Mesendoderm (in vitro differentiated cells): Measurements from ENCODE around the gene LITAF.

ENCODE experiments used
- DNase-seq: peaks from one replicate; pipeline ENCODE4 v3.0.0; 2013
- H2AK5ac ChIP-seq: 2 replicates; pipeline ENCODE4 v1.6.1; 2013; ENCODE audit warnings: low read length, inconsistent platforms
- H2BK120ac ChIP-seq: 2 replicates; pipeline ENCODE4 v1.6.1; 2013; ENCODE audit warnings: low read depth, mild to moderate bottlenecking, low read length, moderate library complexity, mixed read lengths
- H2BK15ac ChIP-seq: replicated peaks from 2 replicates; pipeline ENCODE4 v1.6.1; 2013; ENCODE audit warnings: low read depth, mild to moderate bottlenecking, moderate library complexity
- H2BK5ac ChIP-seq: 2 replicates; pipeline ENCODE4 v1.6.1; 2013; ENCODE audit warnings: low read length, inconsistent platforms
- H3K18ac ChIP-seq: 2 replicates; pipeline ENCODE4 v1.6.1; 2013; ENCODE audit warnings: mild to moderate bottlenecking, low read length, mixed read lengths
- H3K23ac ChIP-seq: one replicate; pipeline ENCODE4 v1.6.1; 2013; ENCODE audit warnings: low read length
- H3K27ac ChIP-seq: 2 replicates; pipeline ENCODE4 v1.5.1; 2013; ENCODE audit warnings: low read depth, mild to moderate bottlenecking, inconsistent platforms, low read length, moderate library complexity
- H3K27me3 ChIP-seq: 2 replicates; pipeline ENCODE4 v1.6.1; 2013; ENCODE audit warnings: low read length, control low read depth, mild to moderate bottlenecking, inconsistent platforms; ENCODE audit not compliant: insufficient read depth, poor library complexity
- H3K36me3 ChIP-seq: 2 replicates; pipeline ENCODE4 v1.6.1; 2013; ENCODE audit warnings: low read length, inconsistent platforms; ENCODE audit not compliant: control insufficient read depth, insufficient read depth
- H3K4ac ChIP-seq: one replicate; pipeline ENCODE4 v1.6.1; 2013; ENCODE audit warnings: low read depth, mild to moderate bottlenecking, low read length, moderate library complexity
- H3K4me1 ChIP-seq: 2 replicates; pipeline ENCODE4 v1.6.1; 2013; ENCODE audit warnings: low read depth, low read length, inconsistent platforms; ENCODE audit not compliant: control insufficient read depth
- H3K4me2 ChIP-seq: 2 replicates; pipeline ENCODE4 v1.6.1; 2013; ENCODE audit warnings: low read length
- H3K4me3 ChIP-seq: 2 replicates; pipeline ENCODE4 v1.5.1; 2013; ENCODE audit warnings: mild to moderate bottlenecking, low read length
- H3K56ac ChIP-seq: one replicate; pipeline ENCODE4 v1.6.1; 2013; ENCODE audit warnings: low read length
- H3K79me1 ChIP-seq: 2 replicates; pipeline ENCODE4 v1.6.1; 2013; ENCODE audit warnings: low read length, inconsistent platforms
- H3K79me2 ChIP-seq: 2 replicates; pipeline ENCODE4 v1.6.1; 2013; ENCODE audit warnings: mild to moderate bottlenecking, low read length; ENCODE audit not compliant: control insufficient read depth, insufficient read depth
- H3K9ac ChIP-seq: 2 replicates; pipeline ENCODE4 v1.6.1; 2013; ENCODE audit warnings: low read length, inconsistent platforms
- H4K5ac ChIP-seq: one replicate; pipeline ENCODE4 v1.6.1; 2013; ENCODE audit warnings: low read length
- H4K8ac ChIP-seq: one replicate; pipeline ENCODE4 v1.6.1; 2013; ENCODE audit warnings: low read depth, mild to moderate bottlenecking, control low read depth, low read length, moderate library complexity
- whole genome bisulfite sequencing: extraction: QIAGEN DNeasy Blood & Tissue Kit; methylation state at CpG from one replicate; pipeline ENCODE4 v1.1.7; 2013; ENCODE audit warnings: low lambda C conversion rate, missing lambda C conversion rate; ENCODE audit not compliant: insufficient coverage; ENCODE audit errors: extremely low coverage; 5-methylcytosine and 5-hydroxymethylcytosine counted together

Gene LITAF

GRCh38 chr16:11547118-11547916, 39.4 kb downstream of the LITAF start:
- DNase-seq = no peak
- Histone ChIP-seq H3K4me1 (no peaks in the 10 kb centered on the region), H3K4ac (no peak overlapping the region), H3K79me2 (no peaks in the 10 kb centered on the region), H4K8ac (no peak overlapping the region), H2AK5ac (no peak overlapping the region), H3K79me1 (no peaks in the 10 kb centered on the region), H2BK5ac (no peak overlapping the region), H3K56ac (no peak overlapping the region), H3K23ac (no peak overlapping the region), H2BK15ac (no peak overlapping the region), H3K9ac (no peak overlapping the region), H2BK120ac (no peak overlapping the region), H3K18ac (no peak overlapping the region), H3K4me2 (no peak overlapping the region), H3K27ac (no peak overlapping the region), H3K4me3 (no peak overlapping the region), H3K27me3 (peaks cover 2% of the 10 kb centered on the region), H4K5ac (no peak overlapping the region), H3K36me3 (no peaks in the 10 kb centered on the region)
- no CpG with 5 or more reads among the region's 13 CpGs for WGBS

- Histone ChIP-seq H2BK5ac (no peak overlapping the region), H3K4me1 (no peaks in the 10 kb centered on the region), H3K56ac (no peak overlapping the region), H2AK5ac (no peak overlapping the region), H3K27me3 (peaks cover 2% of the 10 kb centered on the region), H2BK15ac (no peak overlapping the region), H4K5ac (no peak overlapping the region), H3K4ac (no peak overlapping the region), H3K4me2 (no peak overlapping the region), H2BK120ac (no peak overlapping the region), H3K9ac (no peak overlapping the region), H3K27ac (no peak overlapping the region), H3K4me3 (no peak overlapping the region), H3K79me2 (no peaks in the 10 kb centered on the region), H3K36me3 (no peaks in the 10 kb centered on the region), H3K23ac (no peak overlapping the region), H3K79me1 (no peaks in the 10 kb centered on the region), H3K18ac (no peak overlapping the region), H4K8ac (no peak overlapping the region)
- DNase-seq = no peak
- WGBS = no CpG with 5 or more reads among the region's 5 CpGs
Observed at GRCh38 chr16:11546608-11547061, 40.1 kb downstream of the LITAF start.

GRCh38 chr16:11543661-11544393, 42.9 kb downstream of the LITAF start:
- Histone ChIP-seq H3K4me3 (no peak overlapping the region), H2BK15ac (no peak overlapping the region), H3K23ac (no peak overlapping the region), H3K79me1 (no peaks in the 10 kb centered on the region), H4K5ac (no peak overlapping the region), H2BK5ac (no peak overlapping the region), H3K27ac (no peak overlapping the region), H3K27me3 (peaks cover 2% of the 10 kb centered on the region), H3K56ac (no peak overlapping the region), H3K4ac (no peak overlapping the region), H3K9ac (no peak overlapping the region), H2AK5ac (no peak overlapping the region), H3K18ac (no peak overlapping the region), H3K4me1 (no peaks in the 10 kb centered on the region), H3K36me3 (no peaks in the 10 kb centered on the region), H4K8ac (no peak overlapping the region), H3K79me2 (no peaks in the 10 kb centered on the region), H3K4me2 (no peak overlapping the region), H2BK120ac (no peak overlapping the region)
- DNase-seq = no peak
- WGBS = no CpG with 5 or more reads among the region's 12 CpGs

GRCh38 chr16:11542069-11542744, 44.5 kb downstream of the LITAF start:
- Histone ChIP-seq H2BK15ac (no peak overlapping the region), H2AK5ac (no peak overlapping the region), H2BK120ac (no peak overlapping the region), H3K18ac (no peak overlapping the region), H3K9ac (no peak overlapping the region), H4K5ac (no peak overlapping the region), H3K4me1 (no peaks in the 10 kb centered on the region), H3K27me3 (peaks cover 2% of the 10 kb centered on the region), H3K56ac (no peak overlapping the region), H3K27ac (no peak overlapping the region), H3K23ac (no peak overlapping the region), H4K8ac (no peak overlapping the region), H2BK5ac (no peak overlapping the region), H3K4me3 (no peak overlapping the region), H3K4me2 (no peak overlapping the region), H3K36me3 (no peaks in the 10 kb centered on the region), H3K4ac (no peak overlapping the region), H3K79me1 (no peaks in the 10 kb centered on the region), H3K79me2 (no peaks in the 10 kb centered on the region)
- DNase-seq = no peak
- no CpG with 5 or more reads among the region's 9 CpGs for WGBS

- no peak overlapping the region for H3K23ac ChIP-seq
- WGBS = no CpG with 5 or more reads among the region's 4 CpGs
- H3K27ac ChIP-seq = no peak overlapping the region
- no peak overlapping the region for H3K4ac ChIP-seq
- no peak overlapping the region for H2BK15ac ChIP-seq
- no peaks in the 10 kb centered on the region for H3K4me1 ChIP-seq
- no peak overlapping the region for H3K9ac ChIP-seq
- H2BK120ac ChIP-seq = no peak overlapping the region
- H3K4me2 ChIP-seq = no peak overlapping the region
- H2AK5ac ChIP-seq = no peak overlapping the region
- no peaks in the 10 kb centered on the region for H3K79me1 ChIP-seq
- H3K4me3 ChIP-seq = no peak overlapping the region
- H2BK5ac ChIP-seq = no peak overlapping the region
- H4K5ac ChIP-seq = no peak overlapping the region
- H3K27me3 ChIP-seq = no peaks in the 10 kb centered on the region
- H4K8ac ChIP-seq = no peak overlapping the region
- no peak overlapping the region for H3K56ac ChIP-seq
- no peaks in the 10 kb centered on the region for H3K36me3 ChIP-seq
- DNase-seq = no peak
- H3K18ac ChIP-seq = no peak overlapping the region
- H3K79me2 ChIP-seq = no peaks in the 10 kb centered on the region
Observed at GRCh38 chr16:11539641-11540050, 47.1 kb downstream of the LITAF start.
